ENCODE results near the gene ALKBH3.

The ALKBH3 gene

GRCh38 chr11:43895601-43896000 lies 15.0 kb downstream of the ALKBH3 start:
- DNase-seq: no peak

- no peak for DNase-seq
Observed at GRCh38 chr11:43898574-43898973, 17.9 kb downstream of the ALKBH3 start.

GRCh38 chr11:43899094-43899493 lies 18.5 kb downstream of the ALKBH3 start:
- DNase-seq: no peak

GRCh38 chr11:43901551-43901950 lies 20.9 kb downstream of the ALKBH3 start:
- DNase-seq: no peak

GRCh38 chr11:43903078-43903477 lies 22.4 kb downstream of the ALKBH3 start:
- no peak for DNase-seq

- DNase-seq: no peak
Observed at GRCh38 chr11:43903969-43904368, 23.3 kb downstream of the ALKBH3 start.

- DNase-seq: no peak
Observed at GRCh38 chr11:43904742-43905535, 24.3 kb downstream of the ALKBH3 start.

- no peak for DNase-seq
Observed at GRCh38 chr11:43905813-43906241, 25.2 kb downstream of the ALKBH3 start.

GRCh38 chr11:43907028-43907975 lies 26.7 kb downstream of the ALKBH3 start:
- no peak for DNase-seq

GRCh38 chr11:43908191-43908590 lies 27.6 kb downstream of the ALKBH3 start:
- peak in 1 of 2 experiments; percentile 63 for DNase-seq

- DNase-seq: no peak
Observed at GRCh38 chr11:43908683-43909082, 28.1 kb downstream of the ALKBH3 start.

- no peak for DNase-seq
Observed at GRCh38 chr11:43913829-43914380, 33.3 kb downstream of the ALKBH3 start.

- no peak for DNase-seq
Observed at GRCh38 chr11:43914466-43914865, 33.8 kb downstream of the ALKBH3 start.

GRCh38 chr11:43916621-43917020 lies 36.0 kb downstream of the ALKBH3 start:
- DNase-seq: no peak

- DNase-seq: no peak
Observed at GRCh38 chr11:43917851-43918250, 37.2 kb downstream of the ALKBH3 start.

- no peak for DNase-seq
Observed at GRCh38 chr11:43918662-43919061, 38.0 kb downstream of the ALKBH3 start.

GRCh38 chr11:43919852-43920597 lies 39.4 kb downstream of the ALKBH3 start:
- DNase-seq: no peak

GRCh38 chr11:43920598-43921419 lies 40.2 kb downstream of the ALKBH3 start:
- DNase-seq: no peak

- no peak for DNase-seq
Observed at GRCh38 chr11:43921561-43922294, 41.1 kb downstream of the ALKBH3 start.

GRCh38 chr11:43922295-43922648 lies 41.6 kb downstream of the ALKBH3 start:
- DNase-seq: no peak

GRCh38 chr11:43922744-43923405 lies 42.2 kb downstream of the ALKBH3 start:
- no peak for DNase-seq
